Activated CD8-positive, alpha-beta T cell treated with anti-CD3 and anti-CD28 coated beads for 36 hours (primary cell): ENCODE measurements around the gene HLA-DQB2. TPM values are rescaled to one million over a fixed set of nuclear protein-coding genes. Genes with fewer than 3 reads are reported as not detected.

Experiments
- ATAC-seq: fragments of 200-7000 bp; cut with Tn5 transposase; one replicate; pipeline ENCODE4 v1.10.0; 2021; ENCODE audit warnings: mild to moderate bottlenecking, moderate library complexity
- CTCF ChIA-PET: fragments of 350-600 bp; sonication (Branson Sonifier 250); formaldehyde crosslinking; loops from one replicate; lab custom pipeline; 2021; ENCODE audit warnings: antibody characterized with exemption; lab: Charles Lee
- POLR2A ChIA-PET: fragments of 350-600 bp; sonication (Branson Sonifier 250); formaldehyde crosslinking; loops from one replicate; lab custom pipeline; 2021; ENCODE audit warnings: antibody characterized with exemption; lab: Charles Lee
- DNase-seq: peaks from one replicate; pipeline ENCODE4 v3.0.0-alpha.2; 2020
- H3K27ac Mint-ChIP-seq: one replicate; pipeline ENCODE4 v1.8.0; 2021; ENCODE audit warnings: mild to moderate bottlenecking, mixed read lengths
- H3K27me3 Mint-ChIP-seq: one replicate; pipeline ENCODE4 v1.8.0; 2021; ENCODE audit warnings: mixed read lengths
- H3K36me3 Mint-ChIP-seq: one replicate; pipeline ENCODE4 v1.8.0; 2021; ENCODE audit warnings: low read depth, mixed read lengths
- H3K4me1 Mint-ChIP-seq: one replicate; pipeline ENCODE4 v1.8.0; 2021; ENCODE audit warnings: low read depth, mixed read lengths
- H3K4me3 Mint-ChIP-seq: one replicate; pipeline ENCODE4 v1.8.0; 2021; ENCODE audit warnings: mild to moderate bottlenecking, moderate library complexity, mixed read lengths
- H3K9me3 Mint-ChIP-seq: one replicate; pipeline ENCODE4 v1.8.0; 2021; ENCODE audit warnings: mixed read lengths
- intact Hi-C: fragments of 100-400 bp; cut with micrococcal nuclease; formaldehyde crosslinking; loops from one replicate; pipeline ENCODE4 v1.10.0; 2022
- total RNA-seq, 2 experiments: library from RNA; stranded (reverse); gene quantifications; one replicate each; pipeline ENCODE4 v1.2.3, GENCODE V29; 2021
- TF ChIP-seq, protein P1 (sequence below): fragments of 200-600 bp; IDR thresholded peaks from one replicate; pipeline ENCODE4 v1.8.0; 2022; ENCODE audit warnings: antibody characterized with exemption, mild to moderate bottlenecking

Gene HLA-DQB2
- total RNA-seq, 2 experiments from 2014 or later = 0.60 TPM; not detected in 1

GRCh38 chr6:32799740-32800139 is 36.4 kb upstream of the HLA-DQB2 start:
- CTCF ChIA-PET = interaction anchor here (0.8 to 4.3 kb wide), 8 partner anchors 9 to 386 kb away, joined by 3 to 32 read pairs (median 6); partner anchors contain the start of gene TAP2
- H3K27ac Mint-ChIP-seq = no peak overlapping the region
- intact Hi-C loops = loop anchor here (5.0 to 10.0 kb wide), 2 partner anchors 85 to 387 kb away; no protein-coding TSS in a partner anchor
- H3K4me3 Mint-ChIP-seq = no peak overlapping the region
- H3K4me1 Mint-ChIP-seq = peaks cover 11% of the 10 kb centered on the region
- H3K9me3 Mint-ChIP-seq = no peaks in the 10 kb centered on the region
- peaks cover 44% of the 10 kb centered on the region for H3K27me3 Mint-ChIP-seq
- H3K36me3 Mint-ChIP-seq = no peaks in the 10 kb centered on the region
- TF ChIP-seq, protein P1, sequence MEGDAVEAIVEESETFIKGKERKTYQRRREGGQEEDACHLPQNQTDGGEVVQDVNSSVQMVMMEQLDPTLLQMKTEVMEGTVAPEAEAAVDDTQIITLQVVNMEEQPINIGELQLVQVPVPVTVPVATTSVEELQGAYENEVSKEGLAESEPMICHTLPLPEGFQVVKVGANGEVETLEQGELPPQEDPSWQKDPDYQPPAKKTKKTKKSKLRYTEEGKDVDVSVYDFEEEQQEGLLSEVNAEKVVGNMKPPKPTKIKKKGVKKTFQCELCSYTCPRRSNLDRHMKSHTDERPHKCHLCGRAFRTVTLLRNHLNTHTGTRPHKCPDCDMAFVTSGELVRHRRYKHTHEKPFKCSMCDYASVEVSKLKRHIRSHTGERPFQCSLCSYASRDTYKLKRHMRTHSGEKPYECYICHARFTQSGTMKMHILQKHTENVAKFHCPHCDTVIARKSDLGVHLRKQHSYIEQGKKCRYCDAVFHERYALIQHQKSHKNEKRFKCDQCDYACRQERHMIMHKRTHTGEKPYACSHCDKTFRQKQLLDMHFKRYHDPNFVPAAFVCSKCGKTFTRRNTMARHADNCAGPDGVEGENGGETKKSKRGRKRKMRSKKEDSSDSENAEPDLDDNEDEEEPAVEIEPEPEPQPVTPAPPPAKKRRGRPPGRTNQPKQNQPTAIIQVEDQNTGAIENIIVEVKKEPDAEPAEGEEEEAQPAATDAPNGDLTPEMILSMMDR = no peak
- DNase-seq (no peak), ATAC-seq (no peak)
- POLR2A ChIA-PET = no interaction called here

- Mint-ChIP-seq H3K4me1 (peaks cover 17% of the 10 kb centered on the region), H3K4me3 (no peak overlapping the region), H3K27ac (no peak overlapping the region), H3K9me3 (no peaks in the 10 kb centered on the region), H3K36me3 (no peaks in the 10 kb centered on the region), H3K27me3 (peaks cover 45% of the 10 kb centered on the region)
- intact Hi-C loops = loop anchor here (5.0 to 10.0 kb wide), 2 partner anchors 84 to 387 kb away; no protein-coding TSS in a partner anchor
- ChIA-PET CTCF (interaction anchor here (0.8 to 4.3 kb wide), 9 partner anchors 10 to 385 kb away, joined by 3 to 32 read pairs (median 5); partner anchors contain the start of gene TAP2), POLR2A (no interaction called here)
- TF ChIP-seq, protein P1 = no peak
- ATAC-seq (no peak), DNase-seq (no peak)
These were observed 35.8 kb upstream of the HLA-DQB2 start for GRCh38 chr6:32799168-32799567.

DNA sequence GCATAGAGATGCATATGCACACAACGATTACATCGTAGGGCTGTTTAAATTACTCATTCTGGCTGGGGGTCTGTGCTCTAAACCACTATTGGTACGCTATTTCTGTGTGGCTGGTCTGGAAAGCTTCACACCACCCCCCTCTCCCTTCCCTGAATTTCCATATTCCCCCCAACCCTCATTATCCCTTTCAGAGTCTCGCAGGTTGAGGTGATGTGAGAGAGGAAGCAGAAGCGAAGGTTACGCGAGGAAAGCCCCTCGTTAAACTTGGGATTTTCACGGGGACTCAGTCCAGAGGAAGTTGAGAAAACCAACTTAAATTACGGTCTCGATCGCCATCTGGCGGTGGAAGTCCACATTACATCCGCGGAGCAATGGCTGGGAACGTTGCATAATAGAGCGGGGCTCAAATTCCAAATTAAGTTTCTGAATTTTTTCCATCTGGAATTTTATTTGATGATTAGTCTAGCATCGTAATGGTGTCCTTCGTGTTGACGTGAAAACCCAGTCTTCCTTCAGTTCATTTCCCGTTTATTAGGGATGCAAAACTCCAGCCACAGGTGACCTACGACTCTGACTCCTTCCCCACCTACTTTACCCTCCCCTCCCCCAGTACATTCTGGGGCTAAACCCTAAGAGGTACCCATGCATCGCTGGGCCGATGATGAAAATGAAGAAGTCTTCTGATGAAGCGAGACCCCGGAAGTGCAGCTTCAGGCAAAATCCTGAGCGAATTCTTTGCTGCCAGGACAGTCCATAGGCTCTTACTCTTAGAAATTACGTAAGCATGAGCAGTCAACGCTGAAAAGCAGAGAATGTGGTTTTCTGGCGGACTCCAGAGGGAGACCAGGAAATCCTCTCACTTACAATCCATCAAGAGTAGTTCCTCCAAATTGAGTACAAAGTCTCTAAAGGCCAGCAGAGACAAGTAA is 33.8 kb upstream of the HLA-DQB2 start:
- TF ChIP-seq, protein P1 = peak; percentile 90
- H3K27me3 Mint-ChIP-seq = peaks cover 41% of the 10 kb centered on the region

GRCh38 chr6:32794510-32794909 is 31.2 kb upstream of the HLA-DQB2 start:
- POLR2A ChIA-PET = interaction anchor here (0.8 to 1.4 kb wide), 3 partner anchors 26 to 384 kb away, joined by 3 read pairs; no protein-coding TSS in a partner anchor
- TF ChIP-seq, protein P1 = no peak
- no peak overlapping the region for H3K27ac Mint-ChIP-seq
- no peaks in the 10 kb centered on the region for H3K9me3 Mint-ChIP-seq
- no peaks in the 10 kb centered on the region for H3K36me3 Mint-ChIP-seq
- ATAC-seq = no peak
- H3K4me3 Mint-ChIP-seq = no peak overlapping the region
- peaks cover 32% of the 10 kb centered on the region for H3K27me3 Mint-ChIP-seq
- CTCF ChIA-PET = interaction anchor here (0.9 to 4.3 kb wide), 8 partner anchors 8 to 380 kb away, joined by 3 to 47 read pairs (median 8); no protein-coding TSS in a partner anchor
- peaks cover 23% of the 10 kb centered on the region for H3K4me1 Mint-ChIP-seq
- DNase-seq = no peak
- intact Hi-C loops = loop anchor here (10.0 kb wide), 1 partner anchor 80 kb away; no protein-coding TSS in a partner anchor

More for the DNA sequence above, 33.8 kb upstream of the HLA-DQB2 start:
- no peaks in the 10 kb centered on the region for H3K9me3 Mint-ChIP-seq
- ATAC-seq = peak; percentile 87
- H3K4me1 Mint-ChIP-seq = peaks cover 23% of the 10 kb centered on the region
- no peak overlapping the region for H3K27ac Mint-ChIP-seq
- ChIA-PET POLR2A (interaction anchor here (0.5 to 0.8 kb wide), 2 partner anchors 10 to 184 kb away, joined by 3 read pairs; no protein-coding TSS in a partner anchor), CTCF (interaction anchor here (0.8 to 4.3 kb wide), 15 partner anchors 9 to 383 kb away, joined by 3 to 32 read pairs (median 4); partner anchors contain the start of genes HLA-DQA2 and TAP2)
- DNase-seq = peak; percentile 90
- no peaks in the 10 kb centered on the region for H3K36me3 Mint-ChIP-seq
- H3K4me3 Mint-ChIP-seq = peak overlapping the region; percentile 64
- intact Hi-C loops = loop anchor here (5.0 to 10.0 kb wide), 2 partner anchors 82 to 385 kb away; no protein-coding TSS in a partner anchor
